Measurements from ENCODE around the gene LRMDA.

LRMDA gene

DNA sequence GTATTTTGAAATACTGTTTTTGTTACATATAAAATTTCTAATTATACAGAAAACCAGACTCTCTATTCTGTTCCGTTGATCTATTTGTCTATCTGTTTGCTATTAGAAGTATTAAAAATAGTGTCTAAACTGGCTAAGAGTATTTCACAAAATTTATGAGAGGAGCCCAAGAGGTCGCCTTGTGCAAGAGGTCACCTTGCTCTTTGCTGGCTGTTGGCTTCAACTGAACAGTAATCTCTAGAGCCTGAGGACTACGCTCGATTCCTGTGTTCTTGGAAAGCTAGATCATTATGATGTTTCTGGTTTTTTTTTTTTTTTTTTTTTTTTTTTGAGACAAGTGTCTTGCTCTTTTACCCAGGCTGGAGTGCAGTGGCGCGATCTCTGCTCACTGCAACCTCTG, 428.6 kb downstream of the LRMDA start:
- no peak overlapping the region for H3K4me3 ChIP-seq (ENCODE audit: low read depth, low read length)
- TF ChIP-seq CTCF (IDR thresholded peaks at IDR 0.05; ENCODE audit: low read depth, low read length, missing control alignments): no peak
- no peak for DNase-seq (ENCODE audit: low read depth)

GRCh38 chr10:75861582-75861981, 430.2 kb downstream of the LRMDA start:
- DNase-seq (ENCODE audit: low read depth): no peak
- H3K4me3 ChIP-seq (ENCODE audit: low read depth, low read length): no peak overlapping the region
- no peak for TF ChIP-seq CTCF (IDR thresholded peaks at IDR 0.05; ENCODE audit: low read depth, low read length, missing control alignments)

DNA sequence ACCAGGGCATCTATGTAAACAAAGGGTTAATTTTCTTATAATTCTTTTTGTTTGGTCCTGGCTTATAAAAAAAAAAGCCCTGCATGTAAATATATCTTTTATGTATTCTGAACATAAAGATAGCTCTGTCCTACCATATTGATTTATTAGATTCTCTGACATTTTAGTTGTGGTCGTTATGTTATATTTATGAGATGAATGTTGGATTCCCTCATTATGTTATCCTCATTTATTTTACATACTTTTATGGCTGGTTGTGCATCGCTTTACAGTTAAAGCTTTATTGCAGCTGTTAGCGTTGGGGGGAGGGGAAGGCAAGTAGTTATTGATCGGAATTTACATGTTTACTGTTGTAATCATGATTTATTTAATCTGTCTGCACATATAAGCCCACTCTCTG, 431.5 kb downstream of the LRMDA start:
- DNase-seq (ENCODE audit: low read depth): no peak
- TF ChIP-seq CTCF (IDR thresholded peaks at IDR 0.05; ENCODE audit: low read depth, low read length, missing control alignments): no peak

DNA sequence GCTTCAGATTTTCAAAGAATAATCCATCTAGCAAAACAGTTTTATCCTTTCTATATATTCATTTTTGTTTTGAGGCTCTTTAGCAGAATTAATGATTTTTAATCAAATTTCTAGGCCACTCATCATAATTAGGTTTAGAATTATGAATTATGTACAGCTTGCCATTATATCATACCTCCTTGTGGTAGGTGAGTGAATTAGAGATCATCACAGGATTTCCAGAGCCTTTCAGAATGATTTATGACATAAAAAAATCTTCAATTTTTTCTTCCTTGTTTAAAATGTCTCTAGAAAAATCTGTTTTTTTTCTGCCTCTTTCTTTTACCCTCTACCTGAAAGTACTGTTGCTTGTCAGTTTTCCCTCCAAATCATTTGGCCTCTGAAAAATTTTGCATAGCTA, 433.3 kb downstream of the LRMDA start:
- no peak for TF ChIP-seq CTCF (IDR thresholded peaks at IDR 0.05; ENCODE audit: low read depth, low read length, missing control alignments)
- no peak overlapping the region for H3K4me3 ChIP-seq (ENCODE audit: low read depth, low read length)

More for the DNA sequence above, 431.5 kb downstream of the LRMDA start:
- no peak overlapping the region for H3K4me3 ChIP-seq (ENCODE audit: low read depth, low read length)

GRCh38 chr10:75865413-75866299, 434.2 kb downstream of the LRMDA start:
- H3K4me3 ChIP-seq (ENCODE audit: low read depth, low read length): no peak overlapping the region
- DNase-seq (ENCODE audit: low read depth): no peak
- TF ChIP-seq CTCF (IDR thresholded peaks at IDR 0.05; ENCODE audit: low read depth, low read length, missing control alignments): no peak

More for the DNA sequence above, 433.3 kb downstream of the LRMDA start:
- no peak for DNase-seq (ENCODE audit: low read depth)

- no peak for TF ChIP-seq CTCF (IDR thresholded peaks at IDR 0.05; ENCODE audit: low read depth, low read length, missing control alignments)
- no peak overlapping the region for H3K4me3 ChIP-seq (ENCODE audit: low read depth, low read length)
- no peak for DNase-seq (ENCODE audit: low read depth)
Measured at GRCh38 chr10:75866300-75866625, 434.8 kb downstream of the LRMDA start.

GRCh38 chr10:75866731-75867130, 435.3 kb downstream of the LRMDA start:
- H3K4me3 ChIP-seq (ENCODE audit: low read depth, low read length): no peak overlapping the region
- DNase-seq (ENCODE audit: low read depth): no peak
- no peak for TF ChIP-seq CTCF (IDR thresholded peaks at IDR 0.05; ENCODE audit: low read depth, low read length, missing control alignments)
